Esophagus muscularis mucosa (tissue), 4 donors: ENCODE measurements around the gene ADAMTS17. TPM values are rescaled to one million over a fixed set of nuclear protein-coding genes. Genes with fewer than 3 reads are reported as not detected.

Experiments
- DNase-seq: peaks from one replicate; pipeline ENCODE4 v3.0.0-alpha.2; 2017; ENCODE audit errors: extremely low spot score
- H3K27ac ChIP-seq, 4 donors: fragments of 200-600 bp; sonication (generic); replicated peaks in 1 of 4; 1 replicate in 3 of 4; 2 replicates in 1 of 4; pipeline ENCODE4 v1.5.1; 2016 to 2019; ENCODE audit warnings: mild to moderate bottlenecking in 1 of 4
- H3K27me3 ChIP-seq, 4 donors: fragments of 200-600 bp; sonication (generic); one replicate each; pipeline versions ENCODE4 v1.5.1 to v1.6.0; 2016 to 2019
- H3K36me3 ChIP-seq, 4 donors: fragments of 200-600 bp; sonication (generic); one replicate each; pipeline ENCODE4 v1.5.1; 2016 to 2019
- H3K4me1 ChIP-seq, 4 donors: fragments of 200-600 bp; sonication (generic); one replicate each; pipeline ENCODE4 v1.5.1; 2016 to 2019
- H3K4me3 ChIP-seq, 4 donors: fragments of 200-600 bp; sonication (generic); 1 replicate in 2 of 4; 2 replicates in 2 of 4; pipeline ENCODE4 v1.5.1; 2016 to 2019; ENCODE audit warnings: mild to moderate bottlenecking in 4 of 4, moderate library complexity in 1 of 4
- H3K9me3 ChIP-seq, 4 donors: fragments of 200-600 bp; sonication (generic); 1 replicate in 3 of 4; 2 replicates in 1 of 4; pipeline ENCODE4 v1.5.1; 2016 to 2019
- CTCF ChIP-seq, 3 experiments: fragments of 200-600 bp in 2 of 3; fragments of 450-650 bp in 1 of 3; sonication (generic) in 2 of 3; IDR thresholded peaks; one replicate each; pipeline ENCODE4 v1.5.1; 2017 to 2019; ENCODE audit warnings: antibody characterized with exemption in 3 of 3, mild to moderate bottlenecking in 2 of 3, moderate library complexity in 1 of 3
- EP300 ChIP-seq: sonication (generic); formaldehyde crosslinking; IDR thresholded peaks from one replicate; pipeline ENCODE4 v1.6.1; 2017; ENCODE audit warnings: antibody characterized with exemption
- POLR2A ChIP-seq: fragments of 450-650 bp; IDR thresholded peaks from one replicate; pipeline ENCODE4 v1.6.1; 2017; ENCODE audit warnings: antibody characterized with exemption, moderate library complexity, mild to moderate bottlenecking, low read depth
- POLR2AphosphoS5 ChIP-seq, 2 donors: sonication (generic); formaldehyde crosslinking; IDR thresholded peaks; one replicate each; pipeline ENCODE4 v1.6.1; 2017; ENCODE audit warnings: antibody characterized with exemption in 2 of 2
- WGBS: methylation state at CpG from one replicate; pipeline ENCODE4 v1.1.5; 2018; 5-methylcytosine and 5-hydroxymethylcytosine counted together
- intact Hi-C: fragments of 100-400 bp; cut with DNase I; formaldehyde crosslinking; loops from one replicate; pipeline ENCODE4 v1.15.1; 2023
- total RNA-seq, 4 donors: library from RNA; depleted of rRNA; stranded (reverse); fragments of >200 nt; gene quantifications; one replicate each; pipeline versions ENCODE4 v1.1.0 to v1.2.1, GENCODE V29; 2016

ADAMTS17 gene
- total RNA-seq, 4 donors from 2014 or later, result 5.3 to 12.0 (median 6.6) TPM

GRCh38 chr15:99985878-99986277 is 355.9 kb downstream of the ADAMTS17 start:
- Histone ChIP-seq H3K36me3 (no peaks in the 10 kb centered on the region), H3K27me3 (no peaks in the 10 kb centered on the region), H3K27ac (no peak overlapping the region), H3K9me3 (peaks cover 0 to 7% (median 0%) of the 10 kb centered on the region in 4 donors), H3K4me1 (peaks cover 0 to 11% (median 5%) of the 10 kb centered on the region in 4 donors), H3K4me3 (no peak overlapping the region)
- no peak for TF ChIP-seq EP300
- no peak for TF ChIP-seq CTCF (IDR thresholded peaks at IDR 0.05)
- no peak for TF ChIP-seq POLR2A
- TF ChIP-seq POLR2AphosphoS5 (IDR thresholded peaks at IDR 0.05), result no peak
- 95% methylated on average over 3 of the region's 4 CpGs for WGBS
- DNase-seq, result no peak
- intact Hi-C loops, result no loop called here

- Histone ChIP-seq H3K9me3 (peaks cover 0 to 7% (median 0%) of the 10 kb centered on the region in 4 donors), H3K4me1 (peaks cover 0 to 11% (median 5%) of the 10 kb centered on the region in 4 donors), H3K36me3 (no peaks in the 10 kb centered on the region), H3K27me3 (no peaks in the 10 kb centered on the region), H3K4me3 (no peak overlapping the region), H3K27ac (no peak overlapping the region)
- intact Hi-C loops, result no loop called here
- TF ChIP-seq CTCF (IDR thresholded peaks at IDR 0.05) (no peak), POLR2AphosphoS5 (IDR thresholded peaks at IDR 0.05) (no peak), POLR2A (no peak), EP300 (no peak)
- 85% methylated on average over 12 of the region's 18 CpGs for WGBS
- no peak for DNase-seq
Measured at GRCh38 chr15:99984491-99985243, 357.1 kb downstream of the ADAMTS17 start.

GRCh38 chr15:99983886-99984286 is 357.9 kb downstream of the ADAMTS17 start:
- DNase-seq, result no peak
- no peak overlapping the region for H3K27ac ChIP-seq

GRCh38 chr15:99983171-99983885 is 358.4 kb downstream of the ADAMTS17 start:
- Histone ChIP-seq H3K9me3 (peaks cover 0 to 3% (median 0%) of the 10 kb centered on the region in 4 donors), H3K27ac (no peak overlapping the region), H3K36me3 (no peaks in the 10 kb centered on the region), H3K4me1 (peaks cover 0 to 11% (median 5%) of the 10 kb centered on the region in 4 donors), H3K27me3 (no peaks in the 10 kb centered on the region), H3K4me3 (no peak overlapping the region)
- DNase-seq, result no peak
- WGBS, result 63% methylated on average over 12 of the region's 15 CpGs
- TF ChIP-seq POLR2A (no peak), POLR2AphosphoS5 (IDR thresholded peaks at IDR 0.05) (no peak), EP300 (no peak), CTCF (IDR thresholded peaks at IDR 0.05) (no peak)
- intact Hi-C loops, result no loop called here

More at GRCh38 chr15:99983886-99984286, 357.9 kb downstream of the ADAMTS17 start:
- TF ChIP-seq CTCF (IDR thresholded peaks at IDR 0.05), result no peak
- Histone ChIP-seq H3K9me3 (peaks cover 0 to 7% (median 0%) of the 10 kb centered on the region in 4 donors), H3K27me3 (no peaks in the 10 kb centered on the region), H3K4me3 (no peak overlapping the region), H3K4me1 (peaks cover 0 to 11% (median 5%) of the 10 kb centered on the region in 4 donors), H3K36me3 (no peaks in the 10 kb centered on the region)
- 47% methylated on average over 12 of the region's 17 CpGs for WGBS
- intact Hi-C loops, result no loop called here
